ENCODE results near the gene LHFPL3.

GRCh38 chr7:104945599-104945956 lies 617.2 kb downstream of the LHFPL3 start:
- TF ChIP-seq, protein P1, sequence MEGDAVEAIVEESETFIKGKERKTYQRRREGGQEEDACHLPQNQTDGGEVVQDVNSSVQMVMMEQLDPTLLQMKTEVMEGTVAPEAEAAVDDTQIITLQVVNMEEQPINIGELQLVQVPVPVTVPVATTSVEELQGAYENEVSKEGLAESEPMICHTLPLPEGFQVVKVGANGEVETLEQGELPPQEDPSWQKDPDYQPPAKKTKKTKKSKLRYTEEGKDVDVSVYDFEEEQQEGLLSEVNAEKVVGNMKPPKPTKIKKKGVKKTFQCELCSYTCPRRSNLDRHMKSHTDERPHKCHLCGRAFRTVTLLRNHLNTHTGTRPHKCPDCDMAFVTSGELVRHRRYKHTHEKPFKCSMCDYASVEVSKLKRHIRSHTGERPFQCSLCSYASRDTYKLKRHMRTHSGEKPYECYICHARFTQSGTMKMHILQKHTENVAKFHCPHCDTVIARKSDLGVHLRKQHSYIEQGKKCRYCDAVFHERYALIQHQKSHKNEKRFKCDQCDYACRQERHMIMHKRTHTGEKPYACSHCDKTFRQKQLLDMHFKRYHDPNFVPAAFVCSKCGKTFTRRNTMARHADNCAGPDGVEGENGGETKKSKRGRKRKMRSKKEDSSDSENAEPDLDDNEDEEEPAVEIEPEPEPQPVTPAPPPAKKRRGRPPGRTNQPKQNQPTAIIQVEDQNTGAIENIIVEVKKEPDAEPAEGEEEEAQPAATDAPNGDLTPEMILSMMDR (IDR thresholded peaks at IDR 0.05; ENCODE audit: extremely low read depth in 1 of 2, insufficient read depth in 1 of 2, low read depth in 1 of 2, low read length in 2 of 2) = no peak
- TF ChIP-seq POLR2A (IDR thresholded peaks at IDR 0.05; ENCODE audit: low read depth, low read length) = no peak
- no peak for TF ChIP-seq JUN (IDR thresholded peaks at IDR 0.05; ENCODE audit: borderline replicate concordance, insufficient read depth, insufficient read length, low read depth)
- no peak for TF ChIP-seq POLR2AphosphoS5 (IDR thresholded peaks at IDR 0.05; ENCODE audit: insufficient read depth, low read depth, low read length)
- no peak for TF ChIP-seq FOS (IDR thresholded peaks at IDR 0.05; ENCODE audit: borderline replicate concordance, insufficient read depth, low read length)
- TF ChIP-seq EZH2 (IDR thresholded peaks at IDR 0.05; ENCODE audit: borderline replicate concordance, low read depth, low read length, severe bottlenecking) = no peak
- TF ChIP-seq, protein P2, sequence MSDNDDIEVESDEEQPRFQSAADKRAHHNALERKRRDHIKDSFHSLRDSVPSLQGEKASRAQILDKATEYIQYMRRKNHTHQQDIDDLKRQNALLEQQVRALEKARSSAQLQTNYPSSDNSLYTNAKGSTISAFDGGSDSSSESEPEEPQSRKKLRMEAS (IDR thresholded peaks at IDR 0.05; ENCODE audit: insufficient read depth, insufficient read length) = no peak

Data from endothelial cell of umbilical vein (primary cell).